PC-9 (cell line): ENCODE data around the gene VGLL2.
"Not testable (repeated sequence)": the region's sequence is repeated elsewhere in the genome, so short reads cannot be mapped to it uniquely, and the experiment has no call there.

Source experiments
- CTCF ChIP-seq: fragments of 200-600 bp; sonication (generic); conservative IDR thresholded peaks from 2 replicates; pipeline ENCODE4 v1.6.1; 2017; ENCODE audit warnings: mixed run types, antibody characterized with exemption, mild to moderate bottlenecking, moderate library complexity
- EZH2 ChIP-seq: fragments of 200-600 bp; sonication (generic); IDR thresholded peaks from 2 replicates; pipeline ENCODE4 v1.8.0; 2017; ENCODE audit warnings: antibody characterized with exemption, low read depth

- TF ChIP-seq CTCF, EZH2: not testable (repeated sequence)
Observed at GRCh38 chr6:117244979-117245378, 20.4 kb upstream of the VGLL2 start.
